Neutrophil (primary cell): ENCODE data around the gene EEPD1.

Experiments
- H3K27ac ChIP-seq: fragments of 200-600 bp; sonication (generic); 2 replicates; pipeline ENCODE4 v1.5.1; 2016; ENCODE audit warnings: mild to moderate bottlenecking, moderate library complexity
- H3K27me3 ChIP-seq: fragments of 200-600 bp; sonication (generic); 2 replicates; pipeline ENCODE4 v1.6.0; 2016; ENCODE audit warnings: mild to moderate bottlenecking
- H3K36me3 ChIP-seq: fragments of 200-600 bp; sonication (generic); 2 replicates; pipeline ENCODE4 v1.5.1; 2017
- H3K4me1 ChIP-seq, 2 experiments: fragments of 200-600 bp in 1 of 2; sonication (generic) in 1 of 2; 1 replicate in 1 of 2; 2 replicates in 1 of 2; pipeline versions ENCODE4 v1.5.1 to v1.6.1; 2013 to 2016; ENCODE audit warnings: low read depth in 1 of 2, low read length in 1 of 2, mild to moderate bottlenecking in 1 of 2, moderate library complexity in 1 of 2; ENCODE audit not compliant: control insufficient read depth in 1 of 2, insufficient read depth in 1 of 2
- H3K4me3 ChIP-seq, 2 experiments: fragments of 200-600 bp in 1 of 2; sonication (generic) in 1 of 2; 1 replicate in 1 of 2; 2 replicates in 1 of 2; pipeline ENCODE4 v1.5.1; 2013 to 2016; ENCODE audit warnings: low read depth in 1 of 2, low read length in 1 of 2, mild to moderate bottlenecking in 1 of 2, moderate library complexity in 1 of 2
- H3K9me3 ChIP-seq: fragments of 200-600 bp; sonication (generic); 2 replicates; pipeline ENCODE4 v1.5.1; 2016
- TF ChIP-seq, protein P1 (sequence below): fragments of 200-600 bp; sonication (generic); IDR thresholded peaks from 2 replicates; pipeline ENCODE4 v1.5.1; 2016; ENCODE audit warnings: antibody characterized with exemption

EEPD1 gene

DNA sequence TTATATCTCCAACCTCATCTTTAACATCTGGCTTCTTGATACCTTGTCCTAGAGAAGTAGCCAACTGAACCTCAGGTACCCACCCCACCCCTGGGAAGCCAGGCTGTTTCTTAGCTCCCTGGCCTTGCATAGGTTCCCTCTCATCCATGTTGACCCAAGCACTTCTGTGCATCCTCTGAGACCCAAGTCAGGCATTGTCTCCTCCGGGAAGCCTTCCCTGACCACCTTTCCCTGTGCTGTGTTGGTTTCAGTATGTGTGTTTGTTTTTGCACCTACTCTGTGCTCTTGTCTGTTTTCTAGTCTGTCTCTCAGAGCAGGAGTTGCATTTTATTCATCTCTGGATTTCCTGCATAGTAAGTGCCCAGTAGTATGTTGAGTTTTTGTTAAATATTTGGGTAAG is 143.2 kb downstream of the EEPD1 start:
- H3K27ac ChIP-seq, result peak overlapping the region; percentile 2
- H3K4me3 ChIP-seq, result no peak overlapping the region
- TF ChIP-seq, protein P1, sequence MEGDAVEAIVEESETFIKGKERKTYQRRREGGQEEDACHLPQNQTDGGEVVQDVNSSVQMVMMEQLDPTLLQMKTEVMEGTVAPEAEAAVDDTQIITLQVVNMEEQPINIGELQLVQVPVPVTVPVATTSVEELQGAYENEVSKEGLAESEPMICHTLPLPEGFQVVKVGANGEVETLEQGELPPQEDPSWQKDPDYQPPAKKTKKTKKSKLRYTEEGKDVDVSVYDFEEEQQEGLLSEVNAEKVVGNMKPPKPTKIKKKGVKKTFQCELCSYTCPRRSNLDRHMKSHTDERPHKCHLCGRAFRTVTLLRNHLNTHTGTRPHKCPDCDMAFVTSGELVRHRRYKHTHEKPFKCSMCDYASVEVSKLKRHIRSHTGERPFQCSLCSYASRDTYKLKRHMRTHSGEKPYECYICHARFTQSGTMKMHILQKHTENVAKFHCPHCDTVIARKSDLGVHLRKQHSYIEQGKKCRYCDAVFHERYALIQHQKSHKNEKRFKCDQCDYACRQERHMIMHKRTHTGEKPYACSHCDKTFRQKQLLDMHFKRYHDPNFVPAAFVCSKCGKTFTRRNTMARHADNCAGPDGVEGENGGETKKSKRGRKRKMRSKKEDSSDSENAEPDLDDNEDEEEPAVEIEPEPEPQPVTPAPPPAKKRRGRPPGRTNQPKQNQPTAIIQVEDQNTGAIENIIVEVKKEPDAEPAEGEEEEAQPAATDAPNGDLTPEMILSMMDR, result no peak
- no peaks in the 10 kb centered on the region for H3K9me3 ChIP-seq
- no peaks in the 10 kb centered on the region for H3K27me3 ChIP-seq
- peaks cover 16% of the 10 kb centered on the region in 2 experiments for H3K4me1 ChIP-seq
- peaks cover 52% of the 10 kb centered on the region for H3K36me3 ChIP-seq

GRCh38 chr7:36297364-36298009 is 144.4 kb downstream of the EEPD1 start:
- Histone ChIP-seq H3K9me3 (no peaks in the 10 kb centered on the region), H3K27ac (peak overlapping the region; percentile 47), H3K4me1 (peaks cover 7 to 8% of the 10 kb centered on the region in 2 experiments), H3K36me3 (peaks cover 62% of the 10 kb centered on the region), H3K4me3 (no peak overlapping the region), H3K27me3 (no peaks in the 10 kb centered on the region)
- TF ChIP-seq, protein P1, result no peak

DNA sequence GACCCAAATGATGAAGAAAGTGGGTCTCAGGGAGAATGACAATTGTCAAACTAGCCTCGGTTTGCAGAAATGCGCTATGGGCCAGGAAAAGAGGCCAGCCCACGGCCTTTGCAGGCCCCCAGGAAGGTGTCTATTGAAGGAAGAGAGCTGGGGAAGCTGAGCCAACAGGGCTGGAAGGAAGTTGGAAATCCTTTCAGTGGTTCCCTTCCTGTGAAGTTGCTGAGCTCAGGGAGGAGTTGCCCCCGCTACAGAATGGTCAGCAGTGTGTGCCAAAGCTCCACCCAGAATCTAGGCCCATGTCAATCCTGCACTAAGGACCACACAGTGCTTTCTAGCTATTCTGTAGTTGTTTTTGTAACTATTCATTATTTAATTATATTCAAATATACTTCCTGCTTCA is 145.1 kb downstream of the EEPD1 start:
- Histone ChIP-seq H3K27ac (peak overlapping the region; percentile 47), H3K27me3 (no peaks in the 10 kb centered on the region), H3K4me1 (peaks cover 7 to 8% of the 10 kb centered on the region in 2 experiments), H3K9me3 (no peaks in the 10 kb centered on the region), H3K4me3 (no peak overlapping the region), H3K36me3 (peaks cover 67% of the 10 kb centered on the region)
- TF ChIP-seq, protein P1, result no peak

DNA sequence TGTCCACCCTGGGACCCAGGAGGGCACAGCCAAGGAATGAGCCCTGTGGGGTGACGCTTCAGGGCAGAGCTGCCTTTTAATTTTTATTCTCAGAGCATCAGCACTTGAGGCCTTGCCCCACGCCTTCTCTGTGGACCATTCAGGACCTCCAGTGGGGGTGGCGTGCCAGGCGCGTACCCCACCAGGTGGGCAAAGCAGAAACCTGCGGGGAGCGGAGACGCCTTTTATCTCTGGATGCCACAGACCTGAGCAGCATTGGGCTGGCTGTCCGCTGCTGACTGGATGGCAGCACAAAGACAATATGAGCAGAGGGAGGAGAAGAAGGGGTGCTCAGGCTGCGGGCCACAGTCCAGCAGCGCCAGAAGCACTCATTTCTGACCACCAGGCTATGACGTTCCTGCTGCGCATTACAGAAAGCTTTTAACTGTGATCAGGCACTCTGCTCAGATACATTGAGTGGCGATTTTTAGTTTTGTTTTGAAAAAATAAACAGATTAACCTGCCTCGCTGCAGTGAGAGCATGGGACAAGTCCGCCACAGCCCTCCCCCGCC is 146.2 kb downstream of the EEPD1 start:
- TF ChIP-seq, protein P1, result no peak
- Histone ChIP-seq H3K9me3 (no peaks in the 10 kb centered on the region), H3K36me3 (peaks cover 71% of the 10 kb centered on the region), H3K27ac (no peak overlapping the region), H3K4me3 (no peak overlapping the region), H3K4me1 (peaks cover 7 to 8% of the 10 kb centered on the region in 2 experiments), H3K27me3 (no peaks in the 10 kb centered on the region)

GRCh38 chr7:36299823-36300341 is 146.8 kb downstream of the EEPD1 start:
- H3K9me3 ChIP-seq, result no peaks in the 10 kb centered on the region
- no peak overlapping the region for H3K27ac ChIP-seq
- H3K4me3 ChIP-seq, result no peak overlapping the region
- peaks cover 7 to 8% of the 10 kb centered on the region in 2 experiments for H3K4me1 ChIP-seq
- H3K36me3 ChIP-seq, result peaks cover 71% of the 10 kb centered on the region
- no peaks in the 10 kb centered on the region for H3K27me3 ChIP-seq
- TF ChIP-seq, protein P1, result no peak
